Posterior vena cava (tissue), 2 donors: ENCODE results near the gene FAM186B. TPM values are rescaled to one million over a fixed set of nuclear protein-coding genes. Genes with fewer than 3 reads are reported as not detected.

ENCODE experiments used
- DNase-seq: peaks from one replicate; pipeline ENCODE4 v3.0.0-alpha.2; 2020; ENCODE audit warnings: low spot score
- intact Hi-C, 2 donors: fragments of 100-400 bp; cut with DNase I; formaldehyde crosslinking; loops; one replicate each; pipeline versions ENCODE4 v1.14.1 to v1.14.2; 2022 to 2023
- total RNA-seq, 2 donors: library from RNA; stranded (reverse); fragmentation: NEBNext Ultra II Directional; extraction: Animal tissue kit (Norgen Biotek cat#: 25700); gene quantifications; one replicate each; pipeline ENCODE4 v1.2.1, GENCODE V29; 2021
- donor health status: DM: yes; HTN: yes; CAD: no.
- donor health status: DM: yes; HTN: yes; CAD: no.

FAM186B gene
- total RNA-seq, 2 donors from 2014 or later: 0.14 TPM; not detected in 1

- peak; percentile 52 for DNase-seq
- intact Hi-C loops: no loop called here
Measured at GRCh38 chr12:49558526-49558925, 46.9 kb downstream of the FAM186B start.

- peak; percentile 64 for DNase-seq
- intact Hi-C loops: no loop called here
Measured at GRCh38 chr12:49557917-49558215, 47.6 kb downstream of the FAM186B start.

GRCh38 chr12:49557187-49557916 lies 48.1 kb downstream of the FAM186B start:
- intact Hi-C loops: no loop called here
- DNase-seq: peak; percentile 69

GRCh38 chr12:49556391-49557186 lies 48.9 kb downstream of the FAM186B start:
- no peak for DNase-seq
- intact Hi-C loops: no loop called here

- DNase-seq: peak; percentile 80
- intact Hi-C loops: no loop called here
Measured at GRCh38 chr12:49555631-49556390, 49.6 kb downstream of the FAM186B start.

GRCh38 chr12:49554266-49554665 lies 51.2 kb downstream of the FAM186B start:
- peak; percentile 78 for DNase-seq
- intact Hi-C loops: no loop called here

- no peak for DNase-seq
- intact Hi-C loops: no loop called here
Measured at GRCh38 chr12:49553512-49554088, 51.8 kb downstream of the FAM186B start.

- DNase-seq: peak; percentile 45
- intact Hi-C loops: no loop called here
Measured at GRCh38 chr12:49552899-49553298, 52.5 kb downstream of the FAM186B start.

GRCh38 chr12:49552425-49552824 lies 53.0 kb downstream of the FAM186B start:
- intact Hi-C loops: no loop called here
- no peak for DNase-seq

- DNase-seq: peak; percentile 52
- intact Hi-C loops: no loop called here
Measured at GRCh38 chr12:49552014-49552413, 53.4 kb downstream of the FAM186B start.

- DNase-seq: peak; percentile 69
- intact Hi-C loops: no loop called here
Measured at GRCh38 chr12:49550693-49551252, 54.7 kb downstream of the FAM186B start.

- intact Hi-C loops: no loop called here
- DNase-seq: peak; percentile 70
Measured at GRCh38 chr12:49549735-49550692, 55.4 kb downstream of the FAM186B start.

- peak; percentile 84 for DNase-seq
- intact Hi-C loops: no loop called here
Measured at GRCh38 chr12:49548822-49549648, 56.4 kb downstream of the FAM186B start.

GRCh38 chr12:49548481-49548821 lies 57.0 kb downstream of the FAM186B start:
- intact Hi-C loops: no loop called here
- peak; percentile 61 for DNase-seq

- intact Hi-C loops: no loop called here
- DNase-seq: peak; percentile 53
Measured at GRCh38 chr12:49547090-49547690, 58.2 kb downstream of the FAM186B start.

GRCh38 chr12:49546481-49546880 lies 59.0 kb downstream of the FAM186B start:
- intact Hi-C loops: no loop called here
- DNase-seq: peak; percentile 30

GRCh38 chr12:49545815-49546214 lies 59.6 kb downstream of the FAM186B start:
- peak; percentile 52 for DNase-seq
- intact Hi-C loops: no loop called here
